ENCODE results near the gene NCK2.
"Not testable (repeated sequence)": the region's sequence is repeated elsewhere in the genome, so short reads cannot be mapped to it uniquely, and the experiment has no call there.

Gene NCK2

DNA sequence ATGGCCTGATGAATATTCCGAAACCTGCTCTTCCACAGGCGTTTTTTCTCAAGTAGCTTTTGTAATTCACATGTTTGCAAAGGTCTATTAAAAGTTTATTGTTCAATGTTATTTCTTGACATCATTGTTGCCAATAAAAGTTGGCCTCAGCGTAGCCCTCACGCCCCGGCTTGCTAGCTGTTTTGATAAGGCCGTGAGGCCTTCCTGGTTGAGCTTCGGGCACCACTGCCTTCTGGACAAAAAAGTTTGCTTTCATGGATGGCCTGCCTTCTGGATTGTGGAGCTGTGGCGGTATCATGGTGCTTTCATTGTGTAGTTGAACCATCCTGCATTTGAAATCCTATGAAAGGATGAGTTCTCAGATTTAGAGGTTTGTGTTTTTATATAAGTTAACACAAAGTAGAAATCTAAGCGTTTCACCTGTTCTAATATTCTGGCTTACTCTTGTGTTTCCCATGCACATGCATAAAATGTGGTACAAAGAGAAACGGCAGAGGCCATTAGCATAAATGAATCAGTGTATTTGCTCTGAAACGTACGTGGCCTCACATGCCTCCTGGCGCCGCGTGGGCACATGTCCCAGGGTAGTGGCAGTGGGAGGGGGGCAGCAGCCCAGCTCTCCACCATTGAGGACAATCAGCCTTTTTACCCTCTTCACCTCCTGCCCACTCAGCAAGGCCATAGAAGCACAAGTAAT, 134.5 kb downstream of the NCK2 start:
- no peak for DNase-seq

DNA sequence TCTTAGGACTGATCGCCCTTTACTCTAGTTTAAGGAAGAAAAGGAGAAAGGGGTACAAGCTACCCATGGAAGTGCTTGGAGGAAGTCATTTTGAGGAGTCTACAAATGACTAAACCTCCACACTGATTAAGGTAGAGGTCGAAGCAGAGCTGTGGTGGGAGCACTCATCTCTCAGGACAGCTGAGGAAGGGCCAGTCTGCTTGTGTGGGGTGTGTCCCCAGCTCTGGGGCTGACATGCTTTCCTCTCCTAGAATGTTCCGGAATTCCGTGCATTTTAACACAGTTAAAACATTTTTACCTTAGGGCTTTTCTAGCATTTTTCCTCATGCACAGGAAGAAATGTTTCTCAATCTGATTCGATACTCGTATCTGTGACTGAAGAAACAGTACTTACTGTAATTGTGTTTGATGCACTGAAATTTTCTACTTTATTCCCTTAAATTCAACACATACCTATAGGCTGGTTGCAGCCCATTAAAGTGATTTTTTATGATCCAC, 135.1 kb downstream of the NCK2 start:
- DNase-seq: no peak

- no peak for DNase-seq
Measured at GRCh38 chr2:105880637-105881036, 135.9 kb downstream of the NCK2 start.

DNA sequence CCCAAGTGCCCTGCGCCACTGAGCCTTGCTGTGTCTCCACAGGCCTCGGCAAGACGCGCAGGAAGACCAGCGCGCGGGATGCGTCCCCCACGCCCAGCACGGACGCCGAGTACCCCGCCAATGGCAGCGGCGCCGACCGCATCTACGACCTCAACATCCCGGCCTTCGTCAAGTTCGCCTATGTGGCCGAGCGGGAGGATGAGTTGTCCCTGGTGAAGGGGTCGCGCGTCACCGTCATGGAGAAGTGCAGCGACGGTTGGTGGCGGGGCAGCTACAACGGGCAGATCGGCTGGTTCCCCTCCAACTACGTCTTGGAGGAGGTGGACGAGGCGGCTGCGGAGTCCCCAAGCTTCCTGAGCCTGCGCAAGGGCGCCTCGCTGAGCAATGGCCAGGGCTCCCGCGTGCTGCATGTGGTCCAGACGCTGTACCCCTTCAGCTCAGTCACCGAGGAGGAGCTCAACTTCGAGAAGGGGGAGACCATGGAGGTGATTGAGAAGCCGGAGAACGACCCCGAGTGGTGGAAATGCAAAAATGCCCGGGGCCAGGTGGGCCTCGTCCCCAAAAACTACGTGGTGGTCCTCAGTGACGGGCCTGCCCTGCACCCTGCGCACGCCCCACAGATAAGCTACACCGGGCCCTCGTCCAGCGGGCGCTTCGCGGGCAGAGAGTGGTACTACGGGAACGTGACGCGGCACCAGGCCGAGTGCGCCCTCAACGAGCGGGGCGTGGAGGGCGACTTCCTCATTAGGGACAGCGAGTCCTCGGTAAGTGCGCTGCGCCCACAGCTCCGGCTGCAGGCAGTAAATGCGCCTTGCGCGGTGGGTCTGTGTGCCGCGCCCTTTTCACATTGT, 136.8 kb downstream of the NCK2 start:
- DNase-seq: no peak

DNA sequence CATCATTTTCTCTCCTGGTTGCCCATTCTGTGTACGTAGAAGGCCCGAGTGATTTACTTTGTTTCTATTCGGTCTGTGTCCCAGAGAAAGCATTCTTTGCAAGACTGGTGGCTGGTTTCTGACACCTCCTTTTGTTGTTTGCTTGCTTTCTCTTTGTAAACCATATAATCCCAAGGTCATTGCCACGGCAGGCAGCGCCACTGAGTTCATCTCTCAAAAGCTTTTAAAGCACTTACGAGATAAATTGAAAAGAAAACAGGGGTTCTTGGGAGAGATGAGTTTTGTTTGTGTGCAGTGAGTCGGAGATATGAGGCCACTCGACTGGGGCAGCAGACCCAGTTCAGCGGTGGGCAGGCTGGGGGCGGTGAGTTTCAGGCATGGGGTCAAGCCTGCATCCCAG, 137.6 kb downstream of the NCK2 start:
- no peak for DNase-seq

GRCh38 chr2:105882920-105883435, 138.3 kb downstream of the NCK2 start:
- no peak for DNase-seq

GRCh38 chr2:105883911-105884694, 139.4 kb downstream of the NCK2 start:
- DNase-seq: no peak

DNA sequence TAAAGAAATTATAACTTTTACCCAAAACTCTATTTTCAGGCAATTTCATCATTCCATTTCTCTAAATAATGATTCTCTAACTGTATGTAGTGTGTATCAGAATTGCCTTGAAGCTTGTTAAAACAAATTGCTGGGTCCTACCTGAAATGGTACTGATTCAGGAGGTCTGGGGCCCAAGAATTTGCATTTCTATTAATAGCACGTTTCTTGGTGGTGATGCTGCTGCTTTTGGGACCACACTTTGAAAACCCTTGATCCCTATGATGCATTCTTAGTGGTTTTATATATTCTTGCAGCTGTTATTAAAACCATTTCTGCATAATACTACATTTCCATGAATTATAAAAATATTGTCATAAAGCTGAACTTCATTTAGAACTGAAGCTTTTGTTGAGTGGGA, 140.7 kb downstream of the NCK2 start:
- DNase-seq: no peak

DNA sequence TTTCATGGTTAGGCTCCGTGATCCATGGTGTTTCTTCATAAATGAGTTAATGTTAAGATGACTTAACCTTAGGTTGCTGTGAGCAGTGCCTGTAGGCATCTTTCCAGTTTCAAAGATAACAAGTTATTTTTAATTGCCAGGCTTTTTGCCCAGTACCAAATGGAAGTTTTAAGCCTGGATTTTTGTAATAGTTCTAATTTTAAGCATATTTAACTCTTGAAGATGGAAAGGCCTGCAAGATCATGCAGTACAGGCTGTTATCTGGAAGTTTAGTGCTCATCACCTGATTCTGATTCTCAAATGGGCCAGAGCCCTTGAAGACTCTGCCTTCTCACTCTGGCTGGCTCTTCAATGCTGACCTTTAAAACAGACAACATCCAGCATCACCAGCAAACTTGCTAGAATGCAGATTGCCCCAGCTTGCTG, 141.3 kb downstream of the NCK2 start:
- no peak for DNase-seq

- DNase-seq: no peak
Measured at GRCh38 chr2:105886687-105887086, 142.0 kb downstream of the NCK2 start.

GRCh38 chr2:105887256-105887655, 142.5 kb downstream of the NCK2 start:
- no peak for DNase-seq

GRCh38 chr2:105888625-105889024, 143.9 kb downstream of the NCK2 start:
- peak; percentile 29 to 75 for DNase-seq

GRCh38 chr2:105889046-105889445, 144.3 kb downstream of the NCK2 start:
- peak in 1 of 2 experiments; percentile 2 for DNase-seq

- no peak for DNase-seq
Measured at GRCh38 chr2:105890111-105890510, 145.4 kb downstream of the NCK2 start.

GRCh38 chr2:105890856-105891255, 146.1 kb downstream of the NCK2 start:
- DNase-seq: no peak

DNA sequence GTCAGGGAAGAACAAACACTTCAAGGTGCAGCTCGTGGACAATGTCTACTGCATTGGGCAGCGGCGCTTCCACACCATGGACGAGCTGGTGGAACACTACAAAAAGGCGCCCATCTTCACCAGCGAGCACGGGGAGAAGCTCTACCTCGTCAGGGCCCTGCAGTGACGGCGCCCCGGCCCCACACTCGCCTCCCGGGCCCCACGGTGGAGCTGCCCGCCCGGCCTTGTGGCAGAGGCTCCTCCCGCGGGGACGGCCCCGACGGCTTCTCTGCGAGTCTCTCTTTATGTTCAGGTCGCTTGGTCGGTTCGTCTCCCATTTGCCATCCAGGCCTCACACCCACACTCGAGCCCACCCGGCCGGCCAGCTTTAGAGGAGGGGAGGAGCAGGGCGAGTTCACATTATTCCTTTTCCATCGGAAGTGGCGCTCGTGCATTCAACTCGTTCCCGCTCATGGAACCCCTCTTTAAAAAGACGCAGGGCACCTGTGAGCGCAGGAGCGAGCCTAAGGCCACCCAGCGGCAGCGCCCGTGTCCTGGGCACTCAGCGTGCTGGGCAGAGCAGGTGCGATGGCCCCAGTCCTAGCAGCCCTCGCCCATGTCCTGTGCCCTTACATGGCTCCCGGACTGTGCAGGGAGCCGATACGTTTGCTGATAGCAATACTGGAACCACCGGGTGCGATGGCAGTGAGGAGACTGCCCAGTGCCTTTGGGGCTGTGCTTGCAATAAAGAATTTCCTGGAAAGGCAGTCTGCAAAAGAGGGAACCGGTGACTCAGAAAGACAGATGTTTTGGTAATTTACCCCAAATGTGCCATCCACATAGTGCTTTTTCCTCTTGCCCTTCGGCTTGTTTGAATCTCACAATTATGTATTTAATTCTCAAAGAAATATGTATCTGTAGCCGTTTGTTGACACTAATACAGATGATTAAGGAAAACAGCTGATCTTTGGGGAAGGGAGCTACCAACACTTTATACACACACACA, 148.6 kb downstream of the NCK2 start:
- no peak for DNase-seq

GRCh38 chr2:105894327-105894944, 149.7 kb downstream of the NCK2 start:
- no peak for DNase-seq

DNA sequence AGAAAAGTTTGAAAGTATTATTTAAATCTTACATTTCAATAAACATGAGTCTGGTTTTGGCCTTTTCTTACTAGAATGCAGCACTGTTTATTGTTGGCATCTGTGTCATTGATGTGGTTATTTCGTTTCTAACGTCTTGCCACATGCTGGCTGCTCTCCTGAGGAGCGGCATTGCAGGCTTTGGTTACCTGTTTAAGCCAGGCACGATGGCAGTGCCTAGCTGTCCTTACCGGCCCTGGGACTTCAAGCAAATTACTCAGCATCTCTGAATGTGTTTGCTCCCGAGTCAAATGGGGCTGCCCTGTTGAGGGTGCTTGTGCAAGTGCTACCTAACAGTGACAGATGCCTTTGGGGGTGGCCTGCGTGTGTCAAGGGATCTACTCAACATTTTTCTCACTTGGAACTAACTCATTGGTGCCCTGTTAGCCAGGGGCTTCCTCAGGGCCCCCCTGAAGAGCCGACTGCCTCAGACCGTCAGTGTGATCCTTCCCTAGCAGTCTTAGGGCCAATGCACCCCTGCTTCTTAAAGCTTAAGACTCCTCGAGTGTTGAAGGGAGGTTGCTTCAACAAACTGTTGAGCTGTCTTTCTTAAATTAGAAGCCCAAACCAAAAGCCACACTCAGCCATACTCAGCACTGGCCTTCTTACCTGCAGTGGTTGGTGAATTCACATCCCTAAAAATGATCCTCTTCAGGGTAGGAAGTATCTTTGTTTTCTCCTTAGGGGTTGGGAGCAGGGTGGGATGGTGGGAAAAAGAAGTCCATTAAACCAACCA, 151.5 kb downstream of the NCK2 start:
- DNase-seq: no peak

DNA sequence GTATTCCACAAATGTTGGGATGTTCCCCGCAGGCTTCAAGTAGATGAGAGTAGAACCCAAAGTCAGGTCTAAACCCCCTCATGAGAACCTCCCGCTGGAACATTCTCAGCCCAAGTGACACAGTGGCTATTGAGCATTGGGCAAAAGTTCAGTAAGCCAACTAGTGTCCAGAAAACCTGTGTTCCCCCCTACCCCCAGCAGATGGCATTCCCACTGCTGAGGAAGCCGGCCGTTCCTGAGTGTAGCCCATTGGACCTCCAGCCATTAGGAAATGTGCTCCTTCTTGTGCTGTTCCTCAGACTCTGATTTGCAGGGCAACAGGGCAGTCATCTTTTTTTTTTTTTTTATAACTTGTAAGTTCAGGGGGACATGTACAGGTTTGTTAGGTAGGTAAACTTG, 152.1 kb downstream of the NCK2 start:
- DNase-seq: peak in 1 of 2 experiments; percentile 56

DNA sequence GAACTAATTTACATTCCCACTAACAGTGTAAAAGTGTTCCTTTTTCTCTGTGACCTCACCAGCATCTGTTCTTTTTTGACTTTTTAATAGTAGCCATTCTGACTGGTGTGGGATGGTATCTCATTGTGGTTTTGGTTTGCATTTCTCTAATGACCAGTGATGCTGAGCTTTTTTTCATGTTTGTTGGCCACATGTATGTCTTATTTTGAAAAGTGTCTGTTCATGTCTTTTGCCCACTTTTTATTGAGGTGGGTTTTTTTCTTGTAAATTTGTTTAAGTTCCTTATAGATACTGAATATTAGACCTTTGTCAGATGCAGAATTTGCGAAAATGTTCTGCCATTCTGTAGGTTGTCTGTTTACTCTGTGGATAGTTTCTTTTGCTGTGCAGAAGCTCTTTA, 153.0 kb downstream of the NCK2 start:
- DNase-seq: not testable (repeated sequence)
